B cell (primary cell): ENCODE measurements around the gene CEBPB. TPM values are rescaled to one million over a fixed set of nuclear protein-coding genes. Genes with fewer than 3 reads are reported as not detected.

Source experiments
- ATAC-seq: fragments of 200-7000 bp; cut with Tn5 transposase; one replicate; pipeline ENCODE4 v1.10.0; 2021; ENCODE audit warnings: low read depth, mild to moderate bottlenecking, moderate number of reproducible peaks, moderate library complexity
- CTCF ChIA-PET: fragments of 350-600 bp; sonication (Branson Sonifier 250); formaldehyde crosslinking; loops from one replicate; lab custom pipeline; 2021; ENCODE audit warnings: antibody characterized with exemption, inconsistent platforms; lab: Charles Lee
- POLR2A ChIA-PET: fragments of 350-600 bp; sonication (Branson Sonifier 250); formaldehyde crosslinking; loops from one replicate; lab custom pipeline; 2021; ENCODE audit warnings: antibody characterized with exemption; lab: Charles Lee
- DNase-seq: peaks from one replicate; pipeline ENCODE4 v3.0.0; 2013
- H2AFZ ChIP-seq: 2 replicates; pipeline ENCODE4 v1.6.1; 2012; ENCODE audit warnings: mild to moderate bottlenecking, low read depth, low read length; ENCODE audit not compliant: insufficient read depth, poor library complexity, severe bottlenecking
- H3K27ac ChIP-seq, 2 donors: 1 replicate in 1 of 2; 2 replicates in 1 of 2; pipeline ENCODE4 v1.5.1; 2012 to 2013; ENCODE audit warnings: low read length in 2 of 2, mild to moderate bottlenecking in 2 of 2, moderate library complexity in 1 of 2
- H3K27me3 ChIP-seq, 4 experiments: fragments of 200-600 bp in 1 of 4; sonication (generic) in 1 of 4; replicated peaks in 1 of 4; 1 replicate in 2 of 4; 2 replicates in 2 of 4; pipeline versions ENCODE4 v1.6.1 to v1.7.0; 2013 to 2016; ENCODE audit warnings: low read length in 3 of 4, mild to moderate bottlenecking in 2 of 4, mixed read lengths in 1 of 4, moderate library complexity in 1 of 4; ENCODE audit not compliant: insufficient read depth in 4 of 4, control insufficient read depth in 3 of 4; ENCODE audit errors: control extremely low read depth in 1 of 4
- H3K36me3 ChIP-seq, 2 experiments: replicated peaks in 1 of 2; 1 replicate in 1 of 2; 2 replicates in 1 of 2; pipeline versions ENCODE4 v1.6.1 to v1.7.1; 2013; ENCODE audit warnings: low read length in 1 of 2; ENCODE audit not compliant: insufficient read depth in 2 of 2, control insufficient read depth in 1 of 2; ENCODE audit errors: control extremely low read depth in 1 of 2, extremely low read depth in 1 of 2
- H3K4me1 ChIP-seq, 2 donors: fragments of 200-600 bp in 1 of 2; sonication (generic) in 1 of 2; 1 replicate in 1 of 2; 2 replicates in 1 of 2; pipeline versions ENCODE4 v1.5.1 to v1.6.1; 2013 to 2017; ENCODE audit warnings: low read length in 2 of 2; ENCODE audit not compliant: control insufficient read depth in 2 of 2, insufficient read depth in 2 of 2
- H3K4me2 ChIP-seq: replicated peaks from 2 replicates; pipeline ENCODE3; 2012; ENCODE audit warnings: mild to moderate bottlenecking, low read depth, low read length; ENCODE audit not compliant: poor library complexity, severe bottlenecking
- H3K4me3 ChIP-seq, 5 experiments: fragments of 200-600 bp in 1 of 5; sonication (generic) in 1 of 5; 1 replicate in 3 of 5; 2 replicates in 2 of 5; pipeline versions ENCODE4 v1.5.1 to v1.7.0; 2011 to 2016; ENCODE audit warnings: low read length in 4 of 5, mild to moderate bottlenecking in 4 of 5, low read depth in 2 of 5, control low read depth in 1 of 5, moderate library complexity in 1 of 5; ENCODE audit not compliant: insufficient read depth in 1 of 5; ENCODE audit errors: control extremely low read depth in 1 of 5, extremely low read depth in 1 of 5
- H3K79me2 ChIP-seq: fragments of 200-600 bp; sonication (generic); one replicate; pipeline ENCODE4 v1.6.0; 2016; ENCODE audit warnings: low read length; ENCODE audit not compliant: control insufficient read depth, insufficient read depth
- H3K9ac ChIP-seq: fragments of 200-600 bp; sonication (generic); 2 replicates; pipeline ENCODE4 v1.6.1; 2017; ENCODE audit warnings: mild to moderate bottlenecking, low read length, moderate library complexity
- H3K9me3 ChIP-seq, 3 donors: one replicate each; pipeline versions ENCODE4 v1.6.1 to v1.7.1; 2013; ENCODE audit warnings: low read length in 2 of 3; ENCODE audit not compliant: control insufficient read depth in 2 of 3, insufficient read depth in 1 of 3; ENCODE audit errors: control extremely low read depth in 1 of 3
- H4K20me1 ChIP-seq: 2 replicates; pipeline ENCODE4 v1.6.0; 2012; ENCODE audit warnings: mild to moderate bottlenecking, low read length; ENCODE audit not compliant: insufficient read depth, control insufficient read depth, poor library complexity, severe bottlenecking
- H3K27ac Mint-ChIP-seq: one replicate; pipeline ENCODE4 v1.8.0; 2021; ENCODE audit warnings: mixed read lengths
- H3K27me3 Mint-ChIP-seq: one replicate; pipeline ENCODE4 v1.8.0; 2021; ENCODE audit warnings: mixed read lengths
- H3K4me1 Mint-ChIP-seq: one replicate; pipeline ENCODE4 v1.8.0; 2021; ENCODE audit warnings: mixed read lengths
- H3K4me3 Mint-ChIP-seq: one replicate; pipeline ENCODE4 v1.8.0; 2021; ENCODE audit warnings: mixed read lengths
- H3K9me3 Mint-ChIP-seq: one replicate; pipeline ENCODE4 v1.8.0; 2022; ENCODE audit warnings: mixed read lengths; ENCODE audit not compliant: insufficient read depth
- CTCF ChIP-seq: fragments of 200-600 bp; IDR thresholded peaks from one replicate; pipeline ENCODE4 v1.8.0; 2022; ENCODE audit warnings: antibody characterized with exemption, mild to moderate bottlenecking
- EZH2 ChIP-seq: IDR thresholded peaks from 2 replicates; pipeline ENCODE4 v1.6.1; 2012; ENCODE audit warnings: borderline replicate concordance, low read depth, mild to moderate bottlenecking, moderate library complexity, low read length; ENCODE audit not compliant: insufficient read depth, poor library complexity, severe bottlenecking
- WGBS: methylation state at CpG from one replicate; pipeline ENCODE4 v1.1.5; 2013; ENCODE audit warnings: missing lambda C conversion rate; ENCODE audit not compliant: insufficient coverage; 5-methylcytosine and 5-hydroxymethylcytosine counted together
- intact Hi-C: fragments of 100-400 bp; cut with micrococcal nuclease; formaldehyde crosslinking; loops from one replicate; pipeline ENCODE4 v1.10.0; 2022
- polyA plus RNA-seq: library from polyadenylated mRNA; depleted of rRNA; stranded (reverse); fragments of >200 nt; gene quantifications from 2 replicates; pipeline ENCODE4 v1.2.3, GENCODE V29; 2012
- total RNA-seq, 2 donors: library from RNA; stranded (reverse); fragments of 120-200 nt in 1 of 2; gene quantifications; 1 replicate in 1 of 2; 2 replicates in 1 of 2; pipeline versions ENCODE4 v1.2.3 to v1.2.4, GENCODE V29; 2013 to 2022

CEBPB gene
- total and polyA plus RNA-seq, 2 donors (not counting 1 experiment from before 2014, with no cell fraction given) = 25.8 to 28.7 TPM

- POLR2A ChIA-PET = no interaction called here
- H3K36me3 ChIP-seq = peaks cover 2 to 50% of the 10 kb centered on the region in 2 experiments
- no peak overlapping the region for H2AFZ ChIP-seq
- no peak for ATAC-seq
- TF ChIP-seq CTCF (no peak), EZH2 (no peak)
- no peak for DNase-seq
- no peaks in the 10 kb centered on the region for H3K9me3 Mint-ChIP-seq
- no peaks in the 10 kb centered on the region for H3K27me3 ChIP-seq
- H3K9ac ChIP-seq = no peak overlapping the region
- H4K20me1 ChIP-seq = peaks cover 51% of the 10 kb centered on the region
- H3K4me3 ChIP-seq = no peak overlapping the region
- H3K27me3 Mint-ChIP-seq = no peaks in the 10 kb centered on the region
- no peak overlapping the region for H3K4me2 ChIP-seq
- H3K4me1 ChIP-seq = peaks cover 8% of the 10 kb centered on the region in 2 donors
- H3K9me3 ChIP-seq = no peaks in the 10 kb centered on the region
- H3K27ac ChIP-seq = no peak overlapping the region
- CTCF ChIA-PET = interaction anchor here (0.6 to 2.3 kb wide), 4 partner anchors 20 to 162 kb away, joined by 3 to 6 read pairs (median 4); no protein-coding TSS in a partner anchor
- intact Hi-C loops = no loop called here
- peaks cover 78% of the 10 kb centered on the region for H3K79me2 ChIP-seq
- peaks cover 8% of the 10 kb centered on the region for H3K4me1 Mint-ChIP-seq
- WGBS = 98% methylated on average over 6 of the region's 6 CpGs
- no peak overlapping the region for H3K27ac Mint-ChIP-seq
- H3K4me3 Mint-ChIP-seq = no peak overlapping the region
Observed at GRCh38 chr20:50141018-50141675, 49.5 kb upstream of the CEBPB start.

- Mint-ChIP-seq H3K4me1 (peaks cover 16% of the 10 kb centered on the region), H3K27me3 (no peaks in the 10 kb centered on the region), H3K27ac (no peak overlapping the region), H3K4me3 (no peak overlapping the region), H3K9me3 (no peaks in the 10 kb centered on the region)
- POLR2A ChIA-PET = no interaction called here
- CTCF ChIA-PET = interaction anchor here (0.8 to 2.3 kb wide), 4 partner anchors 11 to 163 kb away, joined by 3 to 6 read pairs (median 4); no protein-coding TSS in a partner anchor
- Histone ChIP-seq H3K27me3 (no peaks in the 10 kb centered on the region), H3K4me3 (no peak overlapping the region), H3K9ac (no peak overlapping the region), H2AFZ (no peak overlapping the region), H3K27ac (no peak overlapping the region), H3K4me1 (peaks cover 16% of the 10 kb centered on the region in 2 donors), H4K20me1 (peaks cover 47% of the 10 kb centered on the region), H3K9me3 (no peaks in the 10 kb centered on the region), H3K4me2 (no peak overlapping the region), H3K36me3 (peaks cover 2 to 50% of the 10 kb centered on the region in 2 experiments), H3K79me2 (peaks cover 81% of the 10 kb centered on the region)
- 98% methylated on average over 8 of the region's 12 CpGs for WGBS
- no peak for DNase-seq
- TF ChIP-seq CTCF (no peak), EZH2 (no peak)
- ATAC-seq = no peak
- intact Hi-C loops = no loop called here
Observed at GRCh38 chr20:50141811-50142561, 48.6 kb upstream of the CEBPB start.
